Bladder microvascular endothelial cell (primary cell): ENCODE data around the gene OR6C74. TPM values are rescaled to one million over a fixed set of nuclear protein-coding genes. Genes with fewer than 3 reads are reported as not detected.

Source experiments
- total RNA-seq: library from RNA; depleted of rRNA; stranded (reverse); fragments of >200 nt; gene quantifications from 2 replicates; pipeline ENCODE4 v1.2.3, GENCODE V29; 2014

OR6C74 gene
- not detected in 2 replicates for total RNA-seq

DNA sequence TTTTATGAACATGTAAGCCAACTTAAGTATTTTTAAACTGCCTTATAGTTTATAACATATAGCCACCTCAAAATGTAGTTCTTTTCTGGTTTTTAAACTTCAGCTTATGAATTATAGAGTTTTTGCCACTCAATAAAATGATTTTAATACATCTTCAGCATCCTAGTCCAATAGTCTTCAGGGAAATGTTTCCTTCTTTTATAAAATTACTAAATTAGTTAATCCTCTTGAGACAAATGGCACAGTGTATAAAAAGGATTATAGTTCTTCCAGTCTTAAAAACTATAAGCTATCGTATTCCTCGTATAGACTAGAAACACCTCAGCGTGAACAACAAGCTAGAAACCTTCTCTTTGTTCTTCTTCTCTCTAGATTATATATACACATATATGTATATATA, at the start of gene OR6C74:
Gene OR6C74, plus strand, starts transcription at position 301 of the 400 bp plus-strand sequence. CDS start 2,679 bp downstream, outside the sequence.

DNA sequence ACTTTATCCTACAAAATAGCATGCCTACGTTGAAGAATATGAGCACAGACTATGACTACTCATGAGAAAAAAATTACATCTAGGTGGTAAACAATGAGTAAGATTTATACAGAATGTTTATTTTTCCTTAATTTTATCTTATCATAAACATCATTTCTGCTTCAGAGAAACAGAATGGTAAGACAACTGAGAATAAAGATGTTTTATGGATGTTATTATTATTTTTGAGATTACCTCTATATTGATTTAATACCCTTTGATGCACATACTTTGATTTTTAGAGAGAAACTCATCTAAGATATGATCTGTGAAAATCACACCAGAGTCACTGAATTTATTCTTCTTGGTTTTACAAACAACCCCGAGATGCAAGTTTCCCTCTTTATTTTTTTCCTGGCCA, 23.7 kb upstream of the OR6C74 start, which contains the start of gene OR10A7:
Gene OR10A7, plus strand, starts transcription at position 301 of the 400 bp plus-strand sequence. Its CDS starts 0 bp downstream, at position 301.

Other genes with a start within 250 kb of the OR6C74 start
- gene NEUROD4, start 224.6 kb upstream of the OR6C74 start, total RNA-seq = not detected in 2 replicates
- gene OR9K2, start 118.2 kb upstream of the OR6C74 start, total RNA-seq = not detected in 2 replicates
- not detected in 2 replicates for gene OR10A7, start 23.6 kb upstream of the OR6C74 start, total RNA-seq
- gene OR6C6, start 52.0 kb downstream of the OR6C74 start, total RNA-seq = not detected in 2 replicates
- gene OR6C1, start 69.7 kb downstream of the OR6C74 start, total RNA-seq = not detected in 2 replicates
- not detected in 2 replicates for gene OR6C3, start 86.1 kb downstream of the OR6C74 start, total RNA-seq
- not detected in 2 replicates for gene OR6C75, start 118.4 kb downstream of the OR6C74 start, total RNA-seq
- not detected in 2 replicates for gene OR6C65, start 155.9 kb downstream of the OR6C74 start, total RNA-seq
- not detected in 2 replicates for gene OR6C76, start 181.6 kb downstream of the OR6C74 start, total RNA-seq
- not detected in 2 replicates for gene OR6C2, start 199.5 kb downstream of the OR6C74 start, total RNA-seq
- gene OR6C70, start 225.5 kb downstream of the OR6C74 start, total RNA-seq = not detected in 2 replicates
- gene OR6C68, start 247.8 kb downstream of the OR6C74 start, total RNA-seq = not detected in 2 replicates